Measurements from ENCODE around the gene HOGA1.
"Not testable (repeated sequence)": the region's sequence is repeated elsewhere in the genome, so short reads cannot be mapped to it uniquely, and the experiment has no call there.

The HOGA1 gene

GRCh38 chr10:97555541-97555940 lies 28.6 kb upstream of the HOGA1 start:
- DNase-seq = not testable (repeated sequence)

GRCh38 chr10:97560731-97561381 lies 23.3 kb upstream of the HOGA1 start:
- DNase-seq = not testable (repeated sequence)

- DNase-seq = not testable (repeated sequence)
Measured at GRCh38 chr10:97561386-97562077, 22.7 kb upstream of the HOGA1 start.

- not testable (repeated sequence) for DNase-seq
Measured at GRCh38 chr10:97562329-97562728, 21.9 kb upstream of the HOGA1 start.

- no peak for DNase-seq
Measured at GRCh38 chr10:97563337-97563736, 20.9 kb upstream of the HOGA1 start.

- DNase-seq = peak; percentile 81
Measured at GRCh38 chr10:97564776-97565175, 19.4 kb upstream of the HOGA1 start.

GRCh38 chr10:97566336-97566996 lies 17.7 kb upstream of the HOGA1 start:
- no peak for DNase-seq

GRCh38 chr10:97567891-97568290 lies 16.3 kb upstream of the HOGA1 start:
- DNase-seq = no peak

GRCh38 chr10:97570146-97570788 lies 13.9 kb upstream of the HOGA1 start:
- no peak for DNase-seq

- DNase-seq = no peak
Measured at GRCh38 chr10:97570789-97571471, 13.3 kb upstream of the HOGA1 start.

- no peak for DNase-seq
Measured at GRCh38 chr10:97571622-97572021, 12.6 kb upstream of the HOGA1 start.

GRCh38 chr10:97572214-97572989 lies 11.8 kb upstream of the HOGA1 start, which contains the start of gene ANKRD2:
ANKRD2 (plus strand) TSS chr10:97572779; CDS start chr10:97572789, 10 bp downstream.
- DNase-seq = peak; percentile 44

- peak; percentile 52 for DNase-seq
Measured at GRCh38 chr10:97573021-97573420, 11.2 kb upstream of the HOGA1 start.

- DNase-seq = no peak
Measured at GRCh38 chr10:97573672-97574071, 10.5 kb upstream of the HOGA1 start.

- DNase-seq = peak; percentile 99
Measured at GRCh38 chr10:97574374-97575126, 9.6 kb upstream of the HOGA1 start.

- DNase-seq = peak; percentile 71
Measured at GRCh38 chr10:97575127-97575668, 9.0 kb upstream of the HOGA1 start.

GRCh38 chr10:97576487-97576886 lies 7.7 kb upstream of the HOGA1 start:
- DNase-seq = not testable (repeated sequence)

GRCh38 chr10:97577701-97578100 lies 6.5 kb upstream of the HOGA1 start:
- DNase-seq = no peak

- DNase-seq = no peak
Measured at GRCh38 chr10:97578171-97578844, 5.9 kb upstream of the HOGA1 start.

Data from NCI-H226 (cell line).